ENCODE data around the gene PGM5. TPM values are rescaled to one million over a fixed set of nuclear protein-coding genes. Genes with fewer than 3 reads are reported as not detected.

PGM5 gene
- total RNA-seq, 1 donor = 2.6 TPM

- no peak overlapping the region for H3K4me3 ChIP-seq (ENCODE audit: low read depth, low read length)
- DNase-seq (ENCODE audit: low read depth) = no peak
- TF ChIP-seq CTCF (IDR thresholded peaks at IDR 0.05; ENCODE audit: insufficient read depth, low read depth, low read length) = no peak
These were observed 177.3 kb downstream of the PGM5 start for GRCh38 chr9:68533678-68534077.

GRCh38 chr9:68536876-68537615 lies 180.6 kb downstream of the PGM5 start:
- TF ChIP-seq CTCF (IDR thresholded peaks at IDR 0.05; ENCODE audit: insufficient read depth, low read depth, low read length) = no peak
- DNase-seq (ENCODE audit: low read depth) = no peak
- H3K4me3 ChIP-seq (ENCODE audit: low read depth, low read length) = no peak overlapping the region

GRCh38 chr9:68537616-68537880 lies 181.1 kb downstream of the PGM5 start:
- no peak for DNase-seq (ENCODE audit: low read depth)
- no peak for TF ChIP-seq CTCF (IDR thresholded peaks at IDR 0.05; ENCODE audit: insufficient read depth, low read depth, low read length)
- H3K4me3 ChIP-seq (ENCODE audit: low read depth, low read length) = no peak overlapping the region

- DNase-seq (ENCODE audit: low read depth) = no peak
- no peak overlapping the region for H3K4me3 ChIP-seq (ENCODE audit: low read depth, low read length)
- no peak for TF ChIP-seq CTCF (IDR thresholded peaks at IDR 0.05; ENCODE audit: insufficient read depth, low read depth, low read length)
These were observed 181.8 kb downstream of the PGM5 start for GRCh38 chr9:68538200-68538599.

- DNase-seq (ENCODE audit: low read depth) = no peak
- no peak within 1 kb of the TSS for H3K4me3 ChIP-seq (ENCODE audit: low read depth, low read length)
- no peak for TF ChIP-seq CTCF (IDR thresholded peaks at IDR 0.05; ENCODE audit: insufficient read depth, low read depth, low read length)
These were observed 184.5 kb downstream of the PGM5 start, which contains the start of gene TMEM252 for GRCh38 chr9:68540712-68541535. TSS of gene TMEM252 (minus strand) at chr9:68540883. CDS start at chr9:68540814, 69 bp downstream.

- DNase-seq (ENCODE audit: low read depth) = no peak
- no peak overlapping the region for H3K4me3 ChIP-seq (ENCODE audit: low read depth, low read length)
- no peak for TF ChIP-seq CTCF (IDR thresholded peaks at IDR 0.05; ENCODE audit: insufficient read depth, low read depth, low read length)
These were observed 185.2 kb downstream of the PGM5 start for GRCh38 chr9:68541568-68541967.
